KMS-11 (cell line): Measurements from ENCODE around the gene CENPO.

Experiments used
- H2AFZ ChIP-seq: fragments of 200-600 bp; sonication (generic); 2 replicates; pipeline ENCODE4 v1.6.1; 2016; ENCODE audit warnings: antibody characterized with exemption, mixed run types, low read depth
- H3K27ac ChIP-seq: fragments of 200-600 bp; sonication (generic); 2 replicates; pipeline ENCODE4 v1.6.1; 2016; ENCODE audit warnings: mild to moderate bottlenecking, mixed run types
- H3K27me3 ChIP-seq: fragments of 200-600 bp; sonication (generic); 2 replicates; pipeline ENCODE4 v1.6.1; 2017; ENCODE audit warnings: mild to moderate bottlenecking, low read depth, mixed run types, moderate library complexity; ENCODE audit not compliant: insufficient read depth
- H3K36me3 ChIP-seq: fragments of 200-600 bp; sonication (generic); 2 replicates; pipeline ENCODE4 v1.6.1; 2017; ENCODE audit warnings: mild to moderate bottlenecking, mixed run types; ENCODE audit not compliant: insufficient read depth
- H3K4me1 ChIP-seq: fragments of 200-600 bp; sonication (generic); 2 replicates; pipeline ENCODE4 v1.6.1; 2016; ENCODE audit warnings: mild to moderate bottlenecking, low read depth, mixed run types; ENCODE audit not compliant: poor library complexity, severe bottlenecking
- H3K4me2 ChIP-seq: fragments of 200-600 bp; sonication (generic); 2 replicates; pipeline ENCODE4 v1.7.0; 2016; ENCODE audit warnings: mild to moderate bottlenecking, mixed run types
- H3K4me3 ChIP-seq: fragments of 200-600 bp; sonication (generic); IDR thresholded peaks from 2 replicates; pipeline ENCODE4 v1.6.1; 2017; ENCODE audit warnings: low read depth, low read length, mixed read lengths; ENCODE audit not compliant: insufficient read depth
- H3K79me2 ChIP-seq: fragments of 200-600 bp; sonication (generic); 2 replicates; pipeline ENCODE4 v1.6.1; 2016; ENCODE audit warnings: low read depth, mixed run types; ENCODE audit not compliant: insufficient read depth
- H3K9ac ChIP-seq: fragments of 200-600 bp; sonication (generic); 2 replicates; pipeline ENCODE4 v1.6.1; 2016; ENCODE audit warnings: mild to moderate bottlenecking, mixed run types
- H4K20me1 ChIP-seq: fragments of 200-600 bp; sonication (generic); 2 replicates; pipeline ENCODE4 v1.6.1; 2016; ENCODE audit warnings: mild to moderate bottlenecking, mixed run types; ENCODE audit not compliant: insufficient read depth
- TF ChIP-seq, protein P1 (sequence below): fragments of 200-600 bp; sonication (generic); conservative IDR thresholded peaks from 2 replicates; pipeline ENCODE4 v1.6.1; 2017; ENCODE audit warnings: low read depth, mild to moderate bottlenecking, antibody characterized with exemption, low read length, moderate library complexity, mixed read lengths

CENPO gene

GRCh38 chr2:24792874-24793760 is at the start of gene CENPO, which contains the start of gene PTRHD1:
CENPO (plus strand) TSS chr2:24793425; CDS start chr2:24793920, 495 bp downstream.
PTRHD1 (minus strand) TSS chr2:24793391; CDS start chr2:24793377, 14 bp downstream.
- no peaks in the 10 kb centered on the region for H3K36me3 ChIP-seq
- peak within 1 kb of the TSS; percentile 88 for H3K27ac ChIP-seq
- H4K20me1 ChIP-seq = no peaks in the 10 kb centered on the region
- peak within 1 kb of the TSS; percentile 96 for H3K4me2 ChIP-seq
- TF ChIP-seq, protein P1, sequence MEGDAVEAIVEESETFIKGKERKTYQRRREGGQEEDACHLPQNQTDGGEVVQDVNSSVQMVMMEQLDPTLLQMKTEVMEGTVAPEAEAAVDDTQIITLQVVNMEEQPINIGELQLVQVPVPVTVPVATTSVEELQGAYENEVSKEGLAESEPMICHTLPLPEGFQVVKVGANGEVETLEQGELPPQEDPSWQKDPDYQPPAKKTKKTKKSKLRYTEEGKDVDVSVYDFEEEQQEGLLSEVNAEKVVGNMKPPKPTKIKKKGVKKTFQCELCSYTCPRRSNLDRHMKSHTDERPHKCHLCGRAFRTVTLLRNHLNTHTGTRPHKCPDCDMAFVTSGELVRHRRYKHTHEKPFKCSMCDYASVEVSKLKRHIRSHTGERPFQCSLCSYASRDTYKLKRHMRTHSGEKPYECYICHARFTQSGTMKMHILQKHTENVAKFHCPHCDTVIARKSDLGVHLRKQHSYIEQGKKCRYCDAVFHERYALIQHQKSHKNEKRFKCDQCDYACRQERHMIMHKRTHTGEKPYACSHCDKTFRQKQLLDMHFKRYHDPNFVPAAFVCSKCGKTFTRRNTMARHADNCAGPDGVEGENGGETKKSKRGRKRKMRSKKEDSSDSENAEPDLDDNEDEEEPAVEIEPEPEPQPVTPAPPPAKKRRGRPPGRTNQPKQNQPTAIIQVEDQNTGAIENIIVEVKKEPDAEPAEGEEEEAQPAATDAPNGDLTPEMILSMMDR = peak; percentile 42
- H3K4me3 ChIP-seq = peak within 1 kb of the TSS; percentile 59
- H3K27me3 ChIP-seq = no peaks in the 10 kb centered on the region
- peak within 1 kb of the TSS; percentile 85 for H2AFZ ChIP-seq
- H3K4me1 ChIP-seq = peaks cover 32% of the 10 kb centered on the region
- peaks cover 48% of the 10 kb centered on the region for H3K79me2 ChIP-seq
- peak within 1 kb of the TSS; percentile 87 for H3K9ac ChIP-seq

- H3K9ac ChIP-seq = no peak overlapping the region
- no peak overlapping the region for H3K27ac ChIP-seq
- no peaks in the 10 kb centered on the region for H3K36me3 ChIP-seq
- H3K4me2 ChIP-seq = no peak overlapping the region
- TF ChIP-seq, protein P1 = no peak
- H3K27me3 ChIP-seq = no peaks in the 10 kb centered on the region
- no peak overlapping the region for H2AFZ ChIP-seq
- H3K4me1 ChIP-seq = no peaks in the 10 kb centered on the region
- no peak overlapping the region for H3K4me3 ChIP-seq
- H3K79me2 ChIP-seq = no peaks in the 10 kb centered on the region
- H4K20me1 ChIP-seq = no peaks in the 10 kb centered on the region
These were observed 49.3 kb upstream of the CENPO start for GRCh38 chr2:24743924-24744323.

GRCh38 chr2:24744356-24744755 is 48.9 kb upstream of the CENPO start:
- H2AFZ ChIP-seq = no peak overlapping the region
- no peaks in the 10 kb centered on the region for H3K79me2 ChIP-seq
- H3K36me3 ChIP-seq = no peaks in the 10 kb centered on the region
- no peak overlapping the region for H3K27ac ChIP-seq
- TF ChIP-seq, protein P1 = no peak
- H3K4me2 ChIP-seq = no peak overlapping the region
- no peaks in the 10 kb centered on the region for H4K20me1 ChIP-seq
- H3K4me1 ChIP-seq = no peaks in the 10 kb centered on the region
- no peak overlapping the region for H3K4me3 ChIP-seq
- no peaks in the 10 kb centered on the region for H3K27me3 ChIP-seq
- H3K9ac ChIP-seq = no peak overlapping the region

DNA sequence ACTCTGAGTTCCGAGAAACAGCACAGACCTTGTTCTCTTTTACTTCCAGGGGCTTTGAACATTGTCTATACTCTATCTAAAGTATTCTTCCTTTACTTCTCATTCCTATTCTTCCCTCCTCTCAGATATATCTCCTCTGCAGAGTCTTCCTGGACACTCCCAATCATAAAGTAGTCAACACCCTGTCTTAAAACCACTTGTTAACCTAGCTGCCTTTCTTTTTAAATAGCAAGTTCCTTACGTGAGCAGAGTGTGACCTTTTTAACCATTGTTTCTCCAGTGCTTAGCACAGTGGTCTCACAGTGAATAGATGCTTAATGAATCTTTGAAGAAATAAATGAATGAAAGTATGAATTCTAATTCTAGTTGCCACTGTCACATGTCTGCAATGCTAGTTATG is 47.4 kb upstream of the CENPO start:
- Histone ChIP-seq H3K4me3 (no peak overlapping the region), H3K36me3 (no peaks in the 10 kb centered on the region), H3K27me3 (no peaks in the 10 kb centered on the region), H3K27ac (no peak overlapping the region), H3K79me2 (no peaks in the 10 kb centered on the region), H3K9ac (no peak overlapping the region), H2AFZ (no peak overlapping the region), H3K4me1 (no peaks in the 10 kb centered on the region), H3K4me2 (no peak overlapping the region), H4K20me1 (no peaks in the 10 kb centered on the region)
- TF ChIP-seq, protein P1 = no peak
